ENCODE measurements around the gene RBKS.

The RBKS gene

DNA sequence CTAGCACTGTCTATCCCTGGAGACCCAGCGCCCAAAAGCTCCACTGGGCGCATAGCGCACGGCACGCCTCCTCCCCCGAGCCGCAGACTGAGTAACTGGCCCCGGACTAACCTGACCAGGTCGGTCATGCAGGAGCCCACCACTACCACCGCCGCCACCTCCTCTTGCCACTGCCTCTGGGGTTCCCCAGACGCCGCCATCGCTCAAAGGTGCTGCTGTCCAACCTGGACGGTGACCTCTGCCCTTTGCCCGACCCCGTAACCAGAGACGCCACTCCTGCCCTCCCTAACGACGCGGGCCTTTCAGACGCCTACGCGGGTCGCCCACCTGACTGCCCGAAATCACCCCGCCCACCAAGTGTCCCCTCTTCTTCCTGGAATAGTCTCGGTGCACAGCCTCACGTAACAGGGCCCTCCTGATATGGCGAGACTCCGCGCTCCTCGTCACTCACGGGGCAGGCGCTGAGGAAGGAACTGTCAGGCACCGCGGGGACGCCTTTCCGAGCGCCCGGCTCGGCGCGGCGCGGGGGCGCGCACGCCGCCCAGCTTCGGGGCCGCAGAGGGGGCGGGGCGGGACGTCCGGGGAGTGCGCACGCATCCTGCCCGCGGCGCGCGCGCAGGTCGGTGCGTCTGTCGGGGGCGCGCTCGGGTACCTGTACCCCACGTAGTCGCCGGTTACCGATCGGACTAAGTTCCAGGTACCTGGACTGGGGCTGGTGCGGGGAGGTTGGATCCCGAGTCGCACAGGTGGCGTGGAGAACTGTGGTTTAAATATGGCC, at the start of gene RBKS, which contains the start of gene BABAM2:
TSS of gene RBKS (minus strand) at position 242 of the 778 bp plus-strand sequence. CDS start at position 200, 42 bp downstream.
TSS of gene BABAM2 (plus strand) at position 584 of the 778 bp plus-strand sequence. CDS start 3,828 bp downstream, outside the sequence.
- H3K27me3 ChIP-seq (replicated peaks; ENCODE audit: control insufficient read depth, insufficient read depth, low read length) = no peaks in the 10 kb centered on the region
- H3K9ac ChIP-seq (ENCODE audit: low read length) = peak within 1 kb of the TSS; percentile 90
- H3K9me3 ChIP-seq (ENCODE audit: control insufficient read depth, low read length) = no peaks in the 10 kb centered on the region
- H3K4me1 ChIP-seq (ENCODE audit: control insufficient read depth, insufficient read depth, low read length) = peaks cover 31% of the 10 kb centered on the region
- peak; percentile 93 for DNase-seq (ENCODE audit: low read depth)
- H3K4me3 ChIP-seq (ENCODE audit: low read length) = peak within 1 kb of the TSS; percentile 97
- no peaks in the 10 kb centered on the region for H3K36me3 ChIP-seq (ENCODE audit: control insufficient read depth, insufficient read depth, low read length, severe bottlenecking)

DNA sequence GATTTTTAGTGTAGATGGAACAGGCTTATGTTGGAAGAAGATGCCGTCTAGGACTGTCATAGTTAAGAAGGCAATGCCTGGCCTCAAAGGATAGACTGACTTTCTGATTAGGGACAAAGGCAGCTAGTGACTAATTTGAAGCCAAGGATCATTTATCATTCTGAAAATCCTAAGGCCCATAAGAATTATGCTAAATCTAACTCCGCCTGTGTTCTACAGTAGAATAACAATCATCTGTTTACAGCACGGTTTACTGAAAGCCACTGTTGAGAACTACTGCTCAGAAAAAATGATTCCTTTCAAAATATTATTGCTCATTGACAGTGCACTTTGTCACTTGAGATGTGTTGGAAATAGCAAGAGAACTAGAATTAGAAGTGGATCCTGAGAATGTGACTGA, 44.8 kb upstream of the RBKS start:
- no peak for DNase-seq (ENCODE audit: low read depth)
- no peaks in the 10 kb centered on the region for H3K9me3 ChIP-seq (ENCODE audit: control insufficient read depth, low read length)
- H3K4me1 ChIP-seq (ENCODE audit: control insufficient read depth, insufficient read depth, low read length) = peaks cover 2% of the 10 kb centered on the region
- no peak overlapping the region for H3K9ac ChIP-seq (ENCODE audit: low read length)
- H3K4me3 ChIP-seq (ENCODE audit: low read length) = no peak overlapping the region
- H3K36me3 ChIP-seq (ENCODE audit: control insufficient read depth, insufficient read depth, low read length, severe bottlenecking) = no peaks in the 10 kb centered on the region
- no peaks in the 10 kb centered on the region for H3K27me3 ChIP-seq (replicated peaks; ENCODE audit: control insufficient read depth, insufficient read depth, low read length)

DNA sequence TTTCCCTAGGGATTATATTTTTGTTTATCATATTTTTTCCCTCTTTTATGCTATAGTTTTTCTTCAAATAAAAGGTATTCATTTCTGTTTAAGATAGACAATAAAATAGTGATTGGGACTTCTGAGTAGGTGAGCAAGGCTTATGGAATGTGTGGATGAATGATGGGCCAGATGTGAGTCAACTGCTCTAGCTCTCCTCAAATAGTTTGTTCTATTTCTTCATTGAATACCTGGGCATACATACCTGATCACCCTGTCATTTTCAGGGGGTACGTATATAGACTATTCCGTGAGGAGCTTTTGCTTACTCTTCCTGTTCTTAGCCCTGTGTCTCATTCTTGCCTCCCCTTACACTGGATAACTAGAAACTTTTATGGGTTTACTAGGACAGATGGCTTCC, 42.2 kb upstream of the RBKS start:
- DNase-seq (ENCODE audit: low read depth) = peak; percentile 19
- no peaks in the 10 kb centered on the region for H3K27me3 ChIP-seq (replicated peaks; ENCODE audit: control insufficient read depth, insufficient read depth, low read length)
- H3K9ac ChIP-seq (ENCODE audit: low read length) = no peak overlapping the region
- no peaks in the 10 kb centered on the region for H3K9me3 ChIP-seq (ENCODE audit: control insufficient read depth, low read length)
- no peaks in the 10 kb centered on the region for H3K36me3 ChIP-seq (ENCODE audit: control insufficient read depth, insufficient read depth, low read length, severe bottlenecking)
- no peak overlapping the region for H3K4me3 ChIP-seq (ENCODE audit: low read length)
- H3K4me1 ChIP-seq (ENCODE audit: control insufficient read depth, insufficient read depth, low read length) = peaks cover 4% of the 10 kb centered on the region

DNA sequence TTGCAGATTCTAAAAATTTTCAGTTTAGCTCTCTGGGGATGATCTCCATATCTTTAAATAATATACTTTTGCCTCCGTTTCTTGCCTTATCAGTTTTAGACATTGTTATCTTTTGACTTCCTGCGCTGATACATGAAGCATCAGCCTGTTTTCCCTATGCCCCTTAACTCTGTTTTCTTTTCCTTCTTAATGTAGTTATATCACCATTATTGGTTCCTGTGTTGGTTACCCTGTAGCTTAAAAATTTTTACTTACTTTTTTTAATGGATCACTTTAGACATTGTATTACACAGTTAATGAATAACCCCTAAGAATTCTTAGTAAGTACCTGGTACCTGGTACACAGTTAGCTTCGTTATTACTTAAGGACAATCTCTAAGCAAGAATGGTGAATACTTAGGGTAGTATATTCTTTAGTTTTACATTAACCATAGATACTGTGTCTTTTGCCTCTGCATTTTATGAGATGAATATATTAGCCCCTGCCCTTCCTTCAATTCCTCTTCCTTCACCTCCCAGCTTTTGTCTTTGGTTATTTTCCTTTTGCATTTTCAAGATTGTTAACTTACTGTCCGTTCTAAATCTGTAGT, 41.3 kb upstream of the RBKS start:
- no peaks in the 10 kb centered on the region for H3K9me3 ChIP-seq (ENCODE audit: control insufficient read depth, low read length)
- H3K4me3 ChIP-seq (ENCODE audit: low read length) = no peak overlapping the region
- H3K9ac ChIP-seq (ENCODE audit: low read length) = no peak overlapping the region
- no peak for DNase-seq (ENCODE audit: low read depth)
- H3K4me1 ChIP-seq (ENCODE audit: control insufficient read depth, insufficient read depth, low read length) = peaks cover 4% of the 10 kb centered on the region
- H3K27me3 ChIP-seq (replicated peaks; ENCODE audit: control insufficient read depth, insufficient read depth, low read length) = no peaks in the 10 kb centered on the region
- no peaks in the 10 kb centered on the region for H3K36me3 ChIP-seq (ENCODE audit: control insufficient read depth, insufficient read depth, low read length, severe bottlenecking)

DNA sequence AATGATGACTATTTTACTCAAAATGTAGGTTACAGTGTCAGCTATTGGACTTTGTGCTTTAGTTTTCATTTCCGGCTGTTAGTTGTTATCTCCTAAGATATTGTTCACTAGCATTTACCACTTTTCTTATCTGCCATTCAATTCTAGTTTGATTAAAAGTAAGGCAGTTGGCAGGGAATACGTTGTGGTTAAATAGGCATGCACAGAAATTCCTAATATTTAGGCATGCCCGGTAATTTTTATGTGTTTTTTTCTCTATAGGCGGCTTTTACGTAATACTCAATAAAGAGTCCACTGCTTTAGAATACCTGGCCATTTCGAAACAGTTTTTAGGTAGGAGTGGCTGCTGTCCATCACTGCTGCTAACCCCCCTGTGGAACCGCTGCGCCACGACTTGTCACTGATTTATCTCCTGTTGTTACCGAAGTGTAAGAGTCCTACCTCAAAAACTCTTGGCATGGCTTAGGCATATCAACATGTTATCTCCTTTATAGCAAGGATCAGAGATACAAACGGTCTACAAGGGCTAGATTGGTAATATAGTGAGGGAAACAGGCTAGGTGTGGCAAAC, 39.8 kb upstream of the RBKS start:
- DNase-seq (ENCODE audit: low read depth) = no peak
- H3K36me3 ChIP-seq (ENCODE audit: control insufficient read depth, insufficient read depth, low read length, severe bottlenecking) = no peaks in the 10 kb centered on the region
- H3K27me3 ChIP-seq (replicated peaks; ENCODE audit: control insufficient read depth, insufficient read depth, low read length) = no peaks in the 10 kb centered on the region
- H3K4me3 ChIP-seq (ENCODE audit: low read length) = no peak overlapping the region
- H3K9me3 ChIP-seq (ENCODE audit: control insufficient read depth, low read length) = no peaks in the 10 kb centered on the region
- H3K4me1 ChIP-seq (ENCODE audit: control insufficient read depth, insufficient read depth, low read length) = peaks cover 4% of the 10 kb centered on the region
- H3K9ac ChIP-seq (ENCODE audit: low read length) = no peak overlapping the region

DNA sequence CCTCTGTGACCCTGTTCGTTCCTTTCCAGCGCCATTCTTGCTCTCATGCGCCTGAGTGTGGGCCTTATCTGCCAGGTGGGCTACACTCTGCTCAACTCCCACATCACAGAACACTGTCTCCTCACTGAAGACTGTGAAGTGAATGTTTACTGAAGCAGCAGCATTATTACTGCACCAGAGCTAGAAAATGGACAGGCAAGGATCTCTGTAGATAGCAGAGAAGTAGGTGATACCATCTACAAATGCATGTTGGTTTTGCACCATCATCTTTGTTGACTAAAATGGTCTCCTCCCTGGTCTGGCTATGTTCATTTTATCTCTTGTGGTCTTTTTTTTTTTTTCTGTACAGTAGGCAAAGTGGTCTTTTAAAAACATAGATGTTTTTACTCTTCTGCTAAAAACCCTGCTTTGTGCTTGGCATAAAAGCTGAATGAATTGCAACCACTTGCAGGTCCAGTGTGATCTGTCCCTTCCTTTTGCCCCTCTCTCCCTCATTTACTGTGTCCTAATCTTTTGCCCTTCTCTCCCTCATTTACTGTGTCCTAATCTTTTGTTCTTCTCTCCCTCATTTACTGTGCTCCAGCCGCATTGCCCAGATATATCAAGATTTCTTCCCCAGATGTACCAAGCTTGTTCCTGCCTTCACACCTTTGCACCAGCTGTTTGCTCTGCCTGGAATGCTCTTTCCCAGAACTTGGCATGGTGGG, 35.7 kb upstream of the RBKS start:
- Histone ChIP-seq H3K4me3 (ENCODE audit: low read length) (no peak overlapping the region), H3K36me3 (ENCODE audit: control insufficient read depth, insufficient read depth, low read length, severe bottlenecking) (no peaks in the 10 kb centered on the region), H3K9ac (ENCODE audit: low read length) (no peak overlapping the region), H3K9me3 (ENCODE audit: control insufficient read depth, low read length) (no peaks in the 10 kb centered on the region), H3K27me3 (replicated peaks; ENCODE audit: control insufficient read depth, insufficient read depth, low read length) (no peaks in the 10 kb centered on the region), H3K4me1 (ENCODE audit: control insufficient read depth, insufficient read depth, low read length) (peaks cover 4% of the 10 kb centered on the region)
- DNase-seq (ENCODE audit: low read depth) = no peak

DNA sequence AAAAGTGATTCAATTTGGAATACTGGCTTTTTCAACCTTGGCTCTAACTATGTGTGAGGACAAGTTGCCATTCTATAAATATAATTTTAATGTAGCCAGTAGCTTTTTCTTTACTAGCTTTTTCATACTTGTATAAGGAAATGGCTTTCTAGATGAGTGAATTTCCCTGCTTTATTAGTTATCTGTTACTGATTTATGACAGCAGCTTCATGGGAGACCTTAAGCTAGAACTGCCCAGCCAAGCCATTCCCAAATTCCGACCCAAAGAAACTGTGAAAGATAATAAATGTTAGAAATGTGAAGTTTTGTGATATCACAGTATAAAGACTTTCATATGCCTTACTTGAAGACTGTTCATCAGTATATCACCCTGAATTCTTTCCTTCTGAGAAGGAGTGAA, 32.7 kb upstream of the RBKS start:
- H3K9ac ChIP-seq (ENCODE audit: low read length) = no peak overlapping the region
- H3K9me3 ChIP-seq (ENCODE audit: control insufficient read depth, low read length) = no peaks in the 10 kb centered on the region
- no peaks in the 10 kb centered on the region for H3K36me3 ChIP-seq (ENCODE audit: control insufficient read depth, insufficient read depth, low read length, severe bottlenecking)
- no peaks in the 10 kb centered on the region for H3K4me1 ChIP-seq (ENCODE audit: control insufficient read depth, insufficient read depth, low read length)
- no peak for DNase-seq (ENCODE audit: low read depth)
- no peak overlapping the region for H3K4me3 ChIP-seq (ENCODE audit: low read length)
- H3K27me3 ChIP-seq (replicated peaks; ENCODE audit: control insufficient read depth, insufficient read depth, low read length) = no peaks in the 10 kb centered on the region

DNA sequence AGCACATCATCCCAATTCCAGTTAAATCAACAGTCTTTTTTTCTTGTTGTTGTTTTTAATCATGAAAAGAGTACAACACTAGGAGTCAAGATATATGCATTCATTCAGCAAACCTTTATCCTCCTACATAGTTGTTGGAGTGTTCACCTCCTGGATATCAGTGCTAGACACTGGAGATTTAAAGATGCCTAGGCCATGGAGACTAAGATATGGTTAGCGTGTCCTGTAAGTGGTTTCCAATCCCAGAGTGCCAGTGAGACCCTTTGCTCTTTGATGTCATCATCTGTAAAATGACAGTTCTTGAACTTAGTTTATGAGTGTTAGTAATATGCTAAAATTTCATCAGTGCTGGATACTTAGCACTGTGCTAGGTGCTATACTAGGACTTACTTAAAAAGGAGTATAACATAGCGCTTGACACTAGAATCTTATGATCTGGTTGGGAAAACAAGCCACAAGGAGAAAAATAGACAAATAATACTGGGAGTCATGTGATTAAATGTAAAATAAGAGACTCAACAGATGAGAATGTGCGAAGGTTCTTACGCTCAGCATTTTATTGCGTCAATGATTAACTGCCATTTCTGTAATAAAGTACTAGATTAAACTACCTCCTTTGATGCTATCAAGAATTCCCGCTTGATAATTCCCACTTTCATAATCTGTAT, 31.8 kb upstream of the RBKS start:
- H3K9ac ChIP-seq (ENCODE audit: low read length) = no peak overlapping the region
- H3K36me3 ChIP-seq (ENCODE audit: control insufficient read depth, insufficient read depth, low read length, severe bottlenecking) = no peaks in the 10 kb centered on the region
- H3K27me3 ChIP-seq (replicated peaks; ENCODE audit: control insufficient read depth, insufficient read depth, low read length) = no peaks in the 10 kb centered on the region
- H3K4me3 ChIP-seq (ENCODE audit: low read length) = no peak overlapping the region
- H3K9me3 ChIP-seq (ENCODE audit: control insufficient read depth, low read length) = no peaks in the 10 kb centered on the region
- H3K4me1 ChIP-seq (ENCODE audit: control insufficient read depth, insufficient read depth, low read length) = no peaks in the 10 kb centered on the region
- DNase-seq (ENCODE audit: low read depth) = no peak

DNA sequence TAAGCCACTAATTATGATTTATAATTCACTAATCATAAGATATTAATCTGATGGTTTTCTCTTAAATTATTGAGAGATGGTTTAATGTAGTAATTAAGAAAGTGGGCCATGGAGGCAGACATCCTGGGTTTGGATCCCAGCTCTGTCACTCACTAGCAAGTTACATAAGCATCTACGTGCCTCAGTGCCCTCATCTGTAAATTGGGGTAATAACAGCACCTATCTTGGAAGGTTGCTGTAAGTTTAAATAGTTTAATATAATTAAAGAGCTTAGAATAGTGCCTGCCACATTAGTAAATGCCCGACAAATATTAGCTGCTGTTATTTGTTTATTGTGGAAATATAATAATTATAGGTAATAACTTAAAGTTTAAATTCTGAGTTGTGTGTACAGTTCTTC, 31.2 kb upstream of the RBKS start:
- Histone ChIP-seq H3K36me3 (ENCODE audit: control insufficient read depth, insufficient read depth, low read length, severe bottlenecking) (no peaks in the 10 kb centered on the region), H3K9me3 (ENCODE audit: control insufficient read depth, low read length) (no peaks in the 10 kb centered on the region), H3K9ac (ENCODE audit: low read length) (no peak overlapping the region), H3K27me3 (replicated peaks; ENCODE audit: control insufficient read depth, insufficient read depth, low read length) (no peaks in the 10 kb centered on the region), H3K4me3 (ENCODE audit: low read length) (no peak overlapping the region), H3K4me1 (ENCODE audit: control insufficient read depth, insufficient read depth, low read length) (peaks cover 4% of the 10 kb centered on the region)
- DNase-seq (ENCODE audit: low read depth) = no peak

DNA sequence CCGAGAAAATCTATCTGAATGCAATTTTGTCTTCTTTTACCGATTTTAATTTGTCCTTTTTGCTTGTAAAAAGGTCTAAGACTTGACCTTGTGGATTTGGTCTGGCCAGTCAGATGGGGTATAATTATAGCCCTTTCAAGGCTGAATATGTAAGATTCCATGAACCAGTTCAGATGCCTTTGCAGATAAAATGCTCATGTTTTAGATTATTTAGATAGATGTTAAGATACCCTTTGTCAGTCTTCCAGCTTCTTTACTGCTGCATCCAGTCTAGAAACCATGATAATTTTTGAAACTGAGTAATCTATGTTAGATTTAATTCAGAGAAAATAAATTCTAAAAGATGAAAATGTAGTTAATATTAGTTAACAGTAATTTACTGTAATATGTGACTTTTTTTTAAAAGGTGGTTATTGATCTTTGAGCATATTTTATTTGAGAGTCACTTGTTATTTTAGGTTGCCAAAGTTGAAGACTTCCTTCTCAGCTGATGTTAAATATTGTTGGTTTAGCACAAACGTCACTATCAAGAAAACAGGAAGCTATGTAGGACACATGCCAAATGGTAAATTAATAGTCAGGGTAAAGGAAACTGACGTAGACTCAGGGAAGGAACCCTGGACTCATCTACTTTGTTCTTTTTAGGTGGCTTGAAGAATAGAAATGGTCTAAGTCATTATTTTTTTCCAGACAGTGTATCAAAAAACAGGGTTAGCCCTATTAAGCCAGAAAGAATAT, 30.1 kb upstream of the RBKS start:
- no peaks in the 10 kb centered on the region for H3K27me3 ChIP-seq (replicated peaks; ENCODE audit: control insufficient read depth, insufficient read depth, low read length)
- no peaks in the 10 kb centered on the region for H3K36me3 ChIP-seq (ENCODE audit: control insufficient read depth, insufficient read depth, low read length, severe bottlenecking)
- no peaks in the 10 kb centered on the region for H3K9me3 ChIP-seq (ENCODE audit: control insufficient read depth, low read length)
- H3K9ac ChIP-seq (ENCODE audit: low read length) = no peak overlapping the region
- H3K4me3 ChIP-seq (ENCODE audit: low read length) = no peak overlapping the region
- peaks cover 16% of the 10 kb centered on the region for H3K4me1 ChIP-seq (ENCODE audit: control insufficient read depth, insufficient read depth, low read length)
- DNase-seq (ENCODE audit: low read depth) = no peak
